DND-41 (cell line): Measurements from ENCODE around the gene SPAG7.

Source experiments
- EZH2 ChIP-seq: IDR thresholded peaks from 3 replicates; pipeline ENCODE4 v1.6.1; 2012; ENCODE audit warnings: borderline replicate concordance, low read depth, mild to moderate bottlenecking, moderate library complexity, low read length, inconsistent platforms; ENCODE audit not compliant: severe bottlenecking
- TF ChIP-seq, protein P1 (sequence below): IDR thresholded peaks from 2 replicates; pipeline ENCODE4 v1.5.1; 2012; ENCODE audit warnings: borderline replicate concordance, low read length, moderate library complexity, mild to moderate bottlenecking; ENCODE audit not compliant: poor library complexity, severe bottlenecking; ENCODE audit errors: extremely low read depth

DNA sequence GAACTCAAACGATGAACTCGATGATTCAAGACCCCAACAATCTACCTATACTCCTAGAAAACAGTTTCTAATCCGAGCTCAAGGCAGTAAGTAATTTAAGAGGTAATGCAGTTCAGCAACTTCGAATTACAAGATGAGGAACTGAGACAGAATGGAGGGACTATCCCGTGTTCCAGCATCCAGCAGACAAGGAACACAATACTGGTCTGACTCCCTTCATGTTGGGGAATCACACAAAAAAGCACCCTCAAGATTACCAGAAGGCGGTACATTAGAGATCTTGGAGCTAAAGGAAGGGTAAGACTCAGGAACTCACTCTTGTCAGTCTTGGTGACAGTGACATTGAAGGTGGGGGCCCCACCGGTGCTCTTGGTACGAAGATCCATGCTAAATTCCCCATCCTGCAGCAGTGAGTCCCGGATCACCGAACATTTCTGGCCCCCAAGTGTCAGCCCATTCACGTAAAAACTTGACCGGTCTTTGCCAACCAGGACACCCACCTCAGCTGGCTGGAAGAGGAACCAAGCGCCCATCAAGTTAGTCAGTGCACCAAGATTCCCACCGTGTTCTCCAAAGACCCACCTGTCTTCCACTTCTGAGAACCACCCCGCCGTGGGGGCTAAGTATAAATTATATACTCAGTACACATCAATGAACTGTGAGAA is 21.2 kb downstream of the SPAG7 start:
- TF ChIP-seq, protein P1, sequence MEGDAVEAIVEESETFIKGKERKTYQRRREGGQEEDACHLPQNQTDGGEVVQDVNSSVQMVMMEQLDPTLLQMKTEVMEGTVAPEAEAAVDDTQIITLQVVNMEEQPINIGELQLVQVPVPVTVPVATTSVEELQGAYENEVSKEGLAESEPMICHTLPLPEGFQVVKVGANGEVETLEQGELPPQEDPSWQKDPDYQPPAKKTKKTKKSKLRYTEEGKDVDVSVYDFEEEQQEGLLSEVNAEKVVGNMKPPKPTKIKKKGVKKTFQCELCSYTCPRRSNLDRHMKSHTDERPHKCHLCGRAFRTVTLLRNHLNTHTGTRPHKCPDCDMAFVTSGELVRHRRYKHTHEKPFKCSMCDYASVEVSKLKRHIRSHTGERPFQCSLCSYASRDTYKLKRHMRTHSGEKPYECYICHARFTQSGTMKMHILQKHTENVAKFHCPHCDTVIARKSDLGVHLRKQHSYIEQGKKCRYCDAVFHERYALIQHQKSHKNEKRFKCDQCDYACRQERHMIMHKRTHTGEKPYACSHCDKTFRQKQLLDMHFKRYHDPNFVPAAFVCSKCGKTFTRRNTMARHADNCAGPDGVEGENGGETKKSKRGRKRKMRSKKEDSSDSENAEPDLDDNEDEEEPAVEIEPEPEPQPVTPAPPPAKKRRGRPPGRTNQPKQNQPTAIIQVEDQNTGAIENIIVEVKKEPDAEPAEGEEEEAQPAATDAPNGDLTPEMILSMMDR, result no peak
- no peak for TF ChIP-seq EZH2
